ENCODE measurements around the gene ACVR1. TPM values are rescaled to one million over a fixed set of nuclear protein-coding genes. Genes with fewer than 3 reads are reported as not detected.
"Not testable (repeated sequence)": the region's sequence is repeated elsewhere in the genome, so short reads cannot be mapped to it uniquely, and the experiment has no call there.

The ACVR1 gene
- total RNA-seq, 1 donor from 2014 or later, result 14.3 TPM

- H3K4me3 Mint-ChIP-seq, result no peak overlapping the region
- no peaks in the 10 kb centered on the region for H3K36me3 Mint-ChIP-seq
- peaks cover 19% of the 10 kb centered on the region for H3K4me1 Mint-ChIP-seq (ENCODE audit: unreplicated experiment)
- H3K27ac Mint-ChIP-seq, result no peak overlapping the region
- no peak for DNase-seq (ENCODE audit: extremely low spot score, unreplicated experiment)
- no peaks in the 10 kb centered on the region for H3K27me3 Mint-ChIP-seq
- no peak for TF ChIP-seq CTCF (conservative IDR thresholded peaks at IDR 0.05)
- no peaks in the 10 kb centered on the region for H3K9me3 Mint-ChIP-seq
Observed at GRCh38 chr2:157893611-157894010, 17.5 kb upstream of the ACVR1 start.

GRCh38 chr2:157891643-157892041 is 15.5 kb upstream of the ACVR1 start:
- Mint-ChIP-seq H3K4me3 (no peak overlapping the region), H3K36me3 (no peaks in the 10 kb centered on the region), H3K27ac (no peak overlapping the region), H3K4me1 (ENCODE audit: unreplicated experiment) (peaks cover 16% of the 10 kb centered on the region), H3K27me3 (no peaks in the 10 kb centered on the region), H3K9me3 (no peaks in the 10 kb centered on the region)
- TF ChIP-seq CTCF (conservative IDR thresholded peaks at IDR 0.05), result no peak
- no peak for DNase-seq (ENCODE audit: extremely low spot score, unreplicated experiment)

- Mint-ChIP-seq H3K9me3 (no peaks in the 10 kb centered on the region), H3K4me3 (no peak overlapping the region), H3K4me1 (ENCODE audit: unreplicated experiment) (peaks cover 16% of the 10 kb centered on the region), H3K27me3 (no peaks in the 10 kb centered on the region), H3K36me3 (no peaks in the 10 kb centered on the region), H3K27ac (no peak overlapping the region)
- no peak for DNase-seq (ENCODE audit: extremely low spot score, unreplicated experiment)
- no peak for TF ChIP-seq CTCF (conservative IDR thresholded peaks at IDR 0.05)
Observed at GRCh38 chr2:157890969-157891642, 15.0 kb upstream of the ACVR1 start.

- H3K27ac Mint-ChIP-seq, result no peak overlapping the region
- no peaks in the 10 kb centered on the region for H3K27me3 Mint-ChIP-seq
- no peaks in the 10 kb centered on the region for H3K9me3 Mint-ChIP-seq
- peaks cover 12% of the 10 kb centered on the region for H3K4me1 Mint-ChIP-seq (ENCODE audit: unreplicated experiment)
- no peaks in the 10 kb centered on the region for H3K36me3 Mint-ChIP-seq
- TF ChIP-seq CTCF (conservative IDR thresholded peaks at IDR 0.05), result no peak
- no peak for DNase-seq (ENCODE audit: extremely low spot score, unreplicated experiment)
- H3K4me3 Mint-ChIP-seq, result no peak overlapping the region
Observed at GRCh38 chr2:157887946-157888345, 11.8 kb upstream of the ACVR1 start.

GRCh38 chr2:157884533-157884932 is 8.4 kb upstream of the ACVR1 start:
- not testable (repeated sequence) for H3K9me3 Mint-ChIP-seq; H3K36me3 Mint-ChIP-seq; H3K27me3 Mint-ChIP-seq; H3K4me3 Mint-ChIP-seq; H3K27ac Mint-ChIP-seq; DNase-seq (ENCODE audit: extremely low spot score, unreplicated experiment); H3K4me1 Mint-ChIP-seq (ENCODE audit: unreplicated experiment)

- Mint-ChIP-seq H3K4me3 (no peak overlapping the region), H3K4me1 (ENCODE audit: unreplicated experiment) (no peaks in the 10 kb centered on the region), H3K36me3 (no peaks in the 10 kb centered on the region), H3K27ac (no peak overlapping the region), H3K27me3 (no peaks in the 10 kb centered on the region), H3K9me3 (no peaks in the 10 kb centered on the region)
- TF ChIP-seq CTCF (conservative IDR thresholded peaks at IDR 0.05), result no peak
- DNase-seq (ENCODE audit: extremely low spot score, unreplicated experiment), result no peak
Observed at GRCh38 chr2:157880927-157881326, 4.8 kb upstream of the ACVR1 start.

Data from type B pancreatic cell (in vitro differentiated cells).